CD1c-positive myeloid dendritic cell (primary cell): ENCODE measurements around the gene RALGPS1.

ENCODE experiments used
- DNase-seq: peaks from one replicate; pipeline ENCODE4 v3.0.0-alpha.2; 2016; ENCODE audit errors: extremely low spot score

Gene RALGPS1

DNA sequence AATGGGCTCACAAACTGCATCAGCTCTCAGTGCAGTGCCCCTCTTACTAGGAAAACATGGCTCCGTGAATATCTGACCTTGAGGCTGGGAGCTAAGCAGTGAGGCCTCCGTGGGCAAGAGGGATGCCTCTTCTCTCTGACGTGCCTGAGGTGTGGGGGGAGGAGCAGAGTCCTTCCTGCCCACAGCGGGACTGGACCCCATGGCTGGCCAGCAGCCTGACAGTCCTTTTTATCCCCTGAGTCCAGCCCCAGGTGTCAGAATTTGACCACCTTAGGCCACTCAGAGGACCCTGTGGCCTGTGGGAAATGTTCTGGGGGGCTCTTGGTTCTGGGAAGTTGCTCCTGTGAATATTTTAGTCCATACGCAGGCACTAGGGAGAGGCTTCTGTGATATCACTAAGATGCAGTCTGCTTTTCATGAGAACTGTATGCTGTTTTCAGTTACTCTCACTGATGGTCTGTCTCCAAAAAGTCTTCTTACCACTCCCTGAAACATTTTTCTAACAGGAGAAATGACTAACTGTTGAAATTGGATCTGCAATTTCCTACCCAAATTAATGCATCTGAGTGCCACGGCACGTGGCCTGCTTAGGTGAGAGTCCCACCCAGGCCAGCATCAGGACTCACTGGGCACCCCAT lies 184.5 kb downstream of the RALGPS1 start:
- no peak for DNase-seq

GRCh38 chr9:127099664-127100063 lies 185.1 kb downstream of the RALGPS1 start:
- no peak for DNase-seq

- no peak for DNase-seq
These were observed 187.6 kb downstream of the RALGPS1 start for GRCh38 chr9:127102176-127102575.

GRCh38 chr9:127102788-127103187 lies 188.2 kb downstream of the RALGPS1 start:
- DNase-seq: no peak

GRCh38 chr9:127104581-127105311 lies 190.2 kb downstream of the RALGPS1 start:
- DNase-seq: no peak

DNA sequence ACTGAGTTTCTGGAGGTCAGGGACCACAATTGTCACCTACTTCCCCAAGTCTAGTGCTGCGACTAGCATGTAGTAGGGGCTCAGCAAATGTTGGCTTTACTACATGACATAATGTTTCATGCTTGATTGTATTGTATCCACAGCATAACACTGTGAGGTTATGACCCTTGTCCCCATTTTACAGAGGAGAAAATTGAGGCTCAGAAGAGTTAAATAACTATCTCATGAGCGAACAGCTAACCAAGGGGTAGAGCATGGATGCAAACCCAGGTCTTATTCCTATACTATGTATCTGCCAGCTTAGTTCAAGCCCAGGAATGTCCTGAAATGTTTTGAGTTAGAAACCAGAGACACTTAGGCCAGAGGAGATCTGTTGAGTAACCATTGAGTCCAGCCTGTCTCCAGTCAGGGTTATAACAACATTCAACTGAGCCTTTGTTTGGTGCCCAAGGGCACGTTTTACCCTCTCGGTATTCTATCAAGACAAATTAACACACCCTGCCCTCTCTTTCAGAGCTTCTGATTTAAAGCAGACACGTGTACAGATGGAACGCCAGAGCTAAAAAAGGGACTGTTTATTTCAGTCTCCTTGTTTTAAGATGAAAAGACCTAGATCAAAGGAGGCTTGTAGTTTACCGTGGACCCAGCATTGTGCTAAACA lies 191.4 kb downstream of the RALGPS1 start:
- no peak for DNase-seq

- no peak for DNase-seq
These were observed 191.9 kb downstream of the RALGPS1 start for GRCh38 chr9:127106466-127106855.

DNA sequence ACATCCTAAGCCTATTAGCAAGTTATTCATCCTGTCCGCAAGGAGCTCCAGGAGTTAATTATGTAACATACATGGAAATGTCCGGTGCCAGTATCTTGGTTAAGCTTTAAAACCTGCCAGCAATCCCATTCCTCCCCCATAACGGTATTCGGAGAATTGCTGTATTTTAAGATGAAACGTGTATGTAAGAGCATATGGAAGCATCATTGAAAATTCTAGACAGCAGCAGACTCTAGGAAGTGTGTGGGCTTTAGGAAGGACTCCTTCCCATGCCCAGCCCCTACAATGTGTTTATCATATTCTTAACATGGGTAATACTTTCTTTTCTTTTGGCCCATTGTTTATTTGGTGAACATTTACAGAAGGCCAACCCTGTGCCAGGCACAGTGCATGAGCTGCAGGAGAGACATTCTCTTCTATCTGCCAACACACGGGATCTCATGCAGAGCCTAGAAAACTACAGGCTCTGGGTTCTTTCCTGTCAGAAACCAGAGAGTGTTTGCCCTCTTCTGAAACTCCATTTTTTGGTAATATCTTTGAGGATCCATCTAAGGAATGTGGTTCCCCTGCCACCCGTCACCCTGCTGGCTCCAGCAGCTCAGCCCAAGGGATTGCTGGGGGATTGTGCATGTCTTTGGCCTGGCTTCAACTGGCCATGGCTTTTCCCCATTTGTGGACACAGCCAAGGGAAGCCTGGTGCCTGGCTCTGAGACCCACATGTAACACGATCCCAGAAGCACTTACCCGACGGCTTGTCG lies 192.8 kb downstream of the RALGPS1 start:
- no peak for DNase-seq

- no peak for DNase-seq
These were observed 193.6 kb downstream of the RALGPS1 start for GRCh38 chr9:127107929-127108876.

- no peak for DNase-seq
These were observed 194.7 kb downstream of the RALGPS1 start for GRCh38 chr9:127109212-127109711.

DNA sequence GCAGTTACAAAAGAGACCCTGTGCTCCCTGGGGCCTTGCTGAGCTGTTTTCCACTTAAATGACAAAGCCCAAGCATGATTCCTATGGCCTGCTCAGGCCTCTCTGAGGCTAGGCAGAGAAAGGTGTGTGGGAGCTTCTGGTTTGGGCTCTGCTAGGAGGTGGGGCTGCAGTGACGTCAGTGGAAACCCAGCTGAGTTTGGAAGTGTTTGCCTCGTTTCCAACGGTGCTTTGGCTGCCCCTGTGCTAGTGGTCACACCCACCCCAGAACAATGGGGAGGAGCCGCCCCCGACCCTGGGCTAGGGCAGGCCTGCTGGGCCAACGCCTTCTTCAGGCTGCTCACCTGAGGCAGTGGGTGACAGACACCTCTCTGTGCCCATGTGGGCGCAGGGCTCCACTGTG lies 197.5 kb downstream of the RALGPS1 start:
- no peak for DNase-seq

GRCh38 chr9:127112735-127113161 lies 198.2 kb downstream of the RALGPS1 start:
- DNase-seq: no peak

GRCh38 chr9:127113191-127113972 lies 198.8 kb downstream of the RALGPS1 start:
- no peak for DNase-seq

DNA sequence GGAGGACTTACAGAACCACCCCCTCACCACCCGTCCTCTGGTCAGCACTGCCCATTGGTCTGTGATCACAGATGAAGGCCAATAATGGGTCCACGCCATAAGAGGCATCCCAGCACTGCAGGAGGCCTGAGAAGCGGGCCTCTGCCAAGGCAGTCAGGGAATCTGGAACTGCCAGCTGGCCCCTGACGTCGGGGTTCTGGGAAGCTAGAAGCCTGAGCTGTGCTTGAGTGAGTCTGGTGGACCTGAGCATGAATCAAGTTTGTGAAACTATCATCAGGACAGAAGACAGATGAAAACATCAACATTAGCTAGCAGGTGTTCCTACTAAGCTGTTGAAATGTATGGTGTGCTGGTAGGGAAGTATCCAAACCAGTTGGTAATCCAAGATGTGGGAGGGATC lies 200.0 kb downstream of the RALGPS1 start:
- DNase-seq: no peak

DNA sequence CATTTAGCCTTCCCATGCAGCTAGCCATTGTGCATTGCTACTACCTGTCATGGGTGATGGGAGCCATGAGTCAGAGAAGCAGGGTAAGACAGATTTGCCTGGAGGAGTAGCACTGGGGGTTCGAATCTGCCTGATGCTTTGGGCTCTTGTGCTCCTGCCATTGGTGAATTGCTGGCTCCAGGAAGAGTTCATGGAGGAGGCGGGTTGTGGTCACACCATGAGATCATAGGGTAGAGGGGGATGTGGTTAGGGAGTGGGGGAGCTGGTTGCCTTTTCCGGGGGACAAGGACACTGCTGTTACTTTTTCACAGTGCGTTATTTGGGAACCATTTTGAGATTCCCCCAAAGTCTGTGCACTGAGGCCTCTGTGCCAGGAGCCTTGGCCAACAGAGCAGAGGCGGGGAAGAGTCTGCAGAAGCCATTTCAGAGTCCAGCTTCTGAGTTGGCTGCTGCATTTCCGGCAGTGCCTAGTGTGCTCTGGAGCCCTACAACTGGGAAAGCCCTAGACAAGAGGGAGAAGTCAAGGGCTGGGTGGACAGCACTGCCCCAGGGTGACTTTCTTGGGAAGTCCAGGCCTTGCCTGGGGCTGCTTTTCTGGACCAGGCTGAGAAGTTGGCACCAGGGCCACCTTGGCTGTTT lies 201.6 kb downstream of the RALGPS1 start:
- no peak for DNase-seq

- no peak for DNase-seq
These were observed 202.4 kb downstream of the RALGPS1 start for GRCh38 chr9:127116957-127117356.

DNA sequence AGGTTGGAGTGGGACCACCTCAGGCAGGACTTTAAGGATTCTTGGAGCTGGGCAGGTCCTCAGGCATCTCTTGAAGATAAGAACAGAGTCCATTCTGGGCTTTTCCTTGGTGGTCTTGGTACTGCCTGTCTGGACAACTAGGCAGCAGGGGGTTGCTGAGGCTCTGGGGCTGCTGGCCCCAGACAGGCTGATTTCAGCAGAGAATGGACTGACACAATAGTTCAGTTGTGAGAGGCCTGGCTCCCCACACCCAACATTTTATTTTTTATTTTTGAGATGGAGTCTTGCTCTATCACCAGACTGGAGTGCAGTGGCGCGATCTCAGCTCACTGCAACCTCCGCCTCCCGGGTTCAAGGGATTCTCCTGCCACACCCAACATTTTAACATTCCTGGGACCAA lies 203.2 kb downstream of the RALGPS1 start:
- DNase-seq: no peak

GRCh38 chr9:127118597-127119319 lies 204.2 kb downstream of the RALGPS1 start:
- DNase-seq: no peak

DNA sequence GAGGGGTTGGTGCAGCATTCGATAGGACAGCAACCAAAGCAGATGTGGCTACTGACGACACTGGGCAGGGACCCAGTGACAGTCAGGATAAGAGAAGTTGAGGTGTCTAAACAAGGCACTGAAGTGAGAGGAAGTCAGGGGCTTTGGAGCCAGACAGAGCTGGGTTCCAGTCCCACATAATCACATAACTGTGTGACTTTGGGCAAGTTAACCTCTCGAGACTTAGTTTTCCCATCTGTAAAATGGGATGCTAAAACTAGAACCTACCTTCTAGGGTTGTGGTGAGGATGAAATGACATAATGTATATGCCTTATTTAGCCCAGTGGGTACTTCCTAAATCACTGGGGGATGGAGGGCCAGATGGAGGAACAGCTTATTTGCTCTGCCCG lies 204.7 kb downstream of the RALGPS1 start:
- no peak for DNase-seq
